Colonic mucosa (tissue), 4 donors: ENCODE data around the gene LTA4H. TPM values are rescaled to one million over a fixed set of nuclear protein-coding genes. Genes with fewer than 3 reads are reported as not detected.

Experiments
- DNase-seq: peaks from one replicate; pipeline ENCODE4 v3.0.0-alpha.2; 2020
- H3K27ac ChIP-seq: fragments of 200-600 bp; one replicate; pipeline ENCODE4 v1.8.0; 2021
- H3K27me3 ChIP-seq: fragments of 200-600 bp; one replicate; pipeline ENCODE4 v1.8.0; 2021
- H3K36me3 ChIP-seq: fragments of 200-600 bp; one replicate; pipeline ENCODE4 v1.8.0; 2021
- H3K4me1 ChIP-seq: fragments of 200-600 bp; one replicate; pipeline ENCODE4 v1.8.0; 2021; ENCODE audit warnings: mild to moderate bottlenecking
- H3K4me3 ChIP-seq: fragments of 200-600 bp; one replicate; pipeline ENCODE4 v1.8.0; 2021
- H3K9ac ChIP-seq, 2 donors: one replicate each; pipeline ENCODE4 v1.7.0; 2013; ENCODE audit warnings: control low read depth in 2 of 2, low read depth in 2 of 2, low read length in 2 of 2
- H3K9me3 ChIP-seq: fragments of 200-600 bp; one replicate; pipeline ENCODE4 v1.8.0; 2021
- intact Hi-C: fragments of 100-400 bp; cut with DNase I; formaldehyde crosslinking; loops from one replicate; pipeline ENCODE4 v1.14.1; 2022
- total RNA-seq, 2 donors: library from RNA; stranded (reverse); fragmentation: NEBNext Ultra II Directional in 1 of 2; extraction: Animal tissue kit (Norgen Biotek cat#: 25700) in 1 of 2; gene quantifications; one replicate each; pipeline ENCODE4 v1.2.1, GENCODE V29; 2021
- TF ChIP-seq, protein P1 (sequence below): fragments of 200-600 bp; IDR thresholded peaks from one replicate; pipeline ENCODE4 v1.8.0; 2022; ENCODE audit warnings: antibody characterized with exemption, mild to moderate bottlenecking
- donor health status: healthy.
- donor health status: DM: no; HTN: no; CAD: no.
- donor health status: DM: no; HTN: no; CAD: no.

Gene LTA4H
- total RNA-seq, 2 donors from 2014 or later = 71.4 to 96.5 TPM

DNA sequence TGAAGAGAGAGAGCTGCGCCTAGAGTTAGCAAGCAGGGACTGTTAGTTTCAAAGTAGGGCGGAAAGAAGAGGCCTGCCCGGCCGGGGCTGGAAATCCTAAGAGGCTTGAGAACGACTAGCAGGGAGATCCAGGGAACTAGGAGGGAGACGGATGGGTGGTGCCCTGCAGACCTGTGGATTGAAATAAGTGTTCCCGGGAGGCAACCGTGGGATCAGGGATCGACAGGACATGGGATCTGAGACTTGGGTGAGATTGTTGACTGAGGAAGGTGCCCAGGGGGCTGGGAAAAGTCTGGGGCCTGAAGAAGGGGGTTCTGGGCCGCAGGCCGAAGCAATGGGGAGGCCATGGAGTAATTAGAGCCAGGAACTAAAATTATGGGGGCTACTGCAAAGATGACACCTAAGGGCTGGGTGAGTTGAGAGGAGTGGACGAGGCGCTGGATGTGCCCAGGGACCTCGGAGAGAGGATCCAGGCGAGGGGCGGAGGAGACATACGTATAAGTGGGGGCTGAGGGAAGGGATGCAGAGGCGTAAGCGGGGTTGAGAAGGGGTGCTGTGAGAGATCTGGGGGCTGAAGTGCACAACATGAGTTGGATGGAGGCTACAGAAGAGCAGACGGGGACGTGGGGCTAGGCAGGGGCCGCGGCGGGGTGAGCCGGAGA lies 635 bp downstream of the LTA4H start:
- Histone ChIP-seq H3K27me3 (no peaks in the 10 kb centered on the region), H3K4me3 (peak overlapping the region; percentile 89), H3K9ac (peak overlapping the region; percentile 93 to 97), H3K4me1 (peaks cover 11% of the 10 kb centered on the region), H3K27ac (peak overlapping the region; percentile 88), H3K9me3 (no peaks in the 10 kb centered on the region), H3K36me3 (no peaks in the 10 kb centered on the region)
- intact Hi-C loops = no loop called here
- DNase-seq = peak; percentile 56
- TF ChIP-seq, protein P1, sequence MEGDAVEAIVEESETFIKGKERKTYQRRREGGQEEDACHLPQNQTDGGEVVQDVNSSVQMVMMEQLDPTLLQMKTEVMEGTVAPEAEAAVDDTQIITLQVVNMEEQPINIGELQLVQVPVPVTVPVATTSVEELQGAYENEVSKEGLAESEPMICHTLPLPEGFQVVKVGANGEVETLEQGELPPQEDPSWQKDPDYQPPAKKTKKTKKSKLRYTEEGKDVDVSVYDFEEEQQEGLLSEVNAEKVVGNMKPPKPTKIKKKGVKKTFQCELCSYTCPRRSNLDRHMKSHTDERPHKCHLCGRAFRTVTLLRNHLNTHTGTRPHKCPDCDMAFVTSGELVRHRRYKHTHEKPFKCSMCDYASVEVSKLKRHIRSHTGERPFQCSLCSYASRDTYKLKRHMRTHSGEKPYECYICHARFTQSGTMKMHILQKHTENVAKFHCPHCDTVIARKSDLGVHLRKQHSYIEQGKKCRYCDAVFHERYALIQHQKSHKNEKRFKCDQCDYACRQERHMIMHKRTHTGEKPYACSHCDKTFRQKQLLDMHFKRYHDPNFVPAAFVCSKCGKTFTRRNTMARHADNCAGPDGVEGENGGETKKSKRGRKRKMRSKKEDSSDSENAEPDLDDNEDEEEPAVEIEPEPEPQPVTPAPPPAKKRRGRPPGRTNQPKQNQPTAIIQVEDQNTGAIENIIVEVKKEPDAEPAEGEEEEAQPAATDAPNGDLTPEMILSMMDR = no peak

DNA sequence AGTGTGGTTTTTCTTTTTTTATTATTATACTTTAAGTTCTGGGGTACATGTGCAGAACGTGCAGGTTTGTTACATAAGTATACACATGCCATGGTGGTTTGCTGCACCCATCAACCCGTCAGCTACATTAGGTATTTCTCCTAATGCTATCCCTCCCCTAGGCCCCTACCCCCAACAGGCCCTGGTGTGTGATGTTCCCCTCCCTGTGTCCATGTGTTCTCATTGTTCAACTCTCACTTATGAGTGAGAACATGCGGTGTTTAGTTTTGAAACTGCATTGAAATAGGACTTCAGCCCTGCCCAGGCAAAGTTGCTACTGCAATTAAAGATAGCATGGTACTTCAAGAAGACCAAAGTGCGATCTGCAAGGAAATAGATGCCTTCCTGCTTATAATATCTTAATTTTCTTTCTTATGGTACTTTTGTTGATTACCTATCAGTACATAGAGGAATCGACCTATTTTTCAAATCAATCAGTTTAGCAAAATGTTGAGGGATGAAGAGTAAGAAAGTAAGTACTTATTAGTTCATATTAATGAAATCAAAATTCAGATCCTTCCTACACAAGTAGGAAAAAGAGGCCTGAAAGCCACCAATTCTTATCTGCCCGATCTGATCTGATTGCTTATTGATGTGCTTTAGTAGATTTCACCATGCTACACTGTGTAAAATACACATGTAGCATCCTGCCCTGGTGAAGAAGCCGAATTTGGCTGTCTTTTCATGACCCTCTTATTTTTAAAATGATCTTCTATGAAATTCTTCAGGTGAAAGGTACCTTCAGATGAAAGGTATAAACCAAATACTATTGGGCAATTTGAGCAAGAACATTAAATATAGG lies 1.6 kb downstream of the LTA4H start:
- H3K9ac ChIP-seq = peak overlapping the region; percentile 4 to 97
- intact Hi-C loops = no loop called here
- TF ChIP-seq, protein P1 = no peak
- H3K9me3 ChIP-seq = no peaks in the 10 kb centered on the region
- H3K27me3 ChIP-seq = no peaks in the 10 kb centered on the region
- DNase-seq = peak; percentile 34
- no peak overlapping the region for H3K27ac ChIP-seq
- no peaks in the 10 kb centered on the region for H3K36me3 ChIP-seq
- peaks cover 11% of the 10 kb centered on the region for H3K4me1 ChIP-seq
- H3K4me3 ChIP-seq = peak overlapping the region; percentile 89

DNA sequence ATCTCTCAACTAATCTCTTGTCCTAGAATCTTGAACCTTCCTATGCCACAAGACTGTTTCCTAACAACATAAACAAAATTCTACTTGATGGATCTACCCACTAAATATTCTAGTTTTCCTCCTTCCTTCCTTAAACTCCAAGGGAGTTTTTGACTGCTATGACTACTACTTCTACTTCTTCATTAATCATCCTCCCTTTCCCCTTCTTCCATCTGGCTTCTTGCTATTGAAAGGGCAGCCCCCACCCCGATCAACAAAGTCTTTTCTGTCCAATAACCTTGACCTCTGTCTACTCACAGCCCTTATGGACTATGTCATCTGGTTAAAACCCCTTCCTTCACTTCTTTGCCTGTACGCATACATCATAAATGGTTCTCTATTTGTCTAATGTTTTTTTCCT lies 5.6 kb downstream of the LTA4H start:
- intact Hi-C loops = no loop called here

DNA sequence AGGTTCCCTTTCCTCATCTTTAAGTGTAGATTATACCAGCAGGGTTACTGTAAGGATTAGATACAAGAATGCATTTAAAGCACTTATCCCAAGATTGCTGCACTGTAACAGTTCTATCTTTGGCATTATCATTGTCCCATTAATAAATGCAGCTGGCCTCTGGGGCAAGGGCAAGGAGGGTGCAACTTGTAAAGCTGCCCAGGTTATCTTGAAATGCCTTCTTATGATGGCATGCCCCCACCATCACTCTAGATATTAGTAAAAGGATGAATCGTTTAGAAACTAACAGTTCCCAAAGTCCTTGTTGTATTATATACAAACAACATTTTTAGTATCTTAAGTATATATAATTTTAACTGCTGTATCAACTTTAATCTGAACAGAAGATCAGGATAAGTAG lies 6.8 kb downstream of the LTA4H start:
- no peak for DNase-seq
- Histone ChIP-seq H3K4me3 (no peak overlapping the region), H3K9ac (no peak overlapping the region), H3K36me3 (no peaks in the 10 kb centered on the region), H3K9me3 (no peaks in the 10 kb centered on the region), H3K4me1 (peaks cover 4% of the 10 kb centered on the region), H3K27me3 (no peaks in the 10 kb centered on the region), H3K27ac (no peak overlapping the region)
- intact Hi-C loops = no loop called here
- TF ChIP-seq, protein P1 = no peak

More for the DNA sequence above, 5.6 kb downstream of the LTA4H start:
- Histone ChIP-seq H3K27ac (no peak overlapping the region), H3K4me3 (no peak overlapping the region), H3K9ac (no peak overlapping the region), H3K36me3 (no peaks in the 10 kb centered on the region), H3K4me1 (peaks cover 11% of the 10 kb centered on the region), H3K9me3 (no peaks in the 10 kb centered on the region), H3K27me3 (no peaks in the 10 kb centered on the region)
- DNase-seq = no peak
- TF ChIP-seq, protein P1 = no peak

DNA sequence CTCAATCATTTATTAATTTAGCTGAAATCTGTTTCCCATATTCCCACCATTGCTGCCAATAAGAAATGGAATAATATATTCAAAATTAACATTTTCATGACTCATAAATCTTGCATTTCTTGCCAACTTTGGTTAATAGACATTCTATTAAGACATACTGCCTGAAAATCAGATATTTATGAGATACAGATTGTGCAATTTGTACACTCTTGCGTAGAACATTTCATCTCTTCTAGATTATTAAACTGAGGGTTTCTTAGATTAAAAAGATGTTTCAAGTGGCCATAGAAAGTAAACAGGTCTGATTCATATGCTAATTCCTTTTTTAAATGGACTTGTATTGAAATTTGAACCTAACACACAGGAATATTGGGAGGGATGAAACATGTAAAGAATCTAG lies 9.1 kb downstream of the LTA4H start:
- intact Hi-C loops = no loop called here
- TF ChIP-seq, protein P1 = no peak
- no peaks in the 10 kb centered on the region for H3K9me3 ChIP-seq
- no peak overlapping the region for H3K27ac ChIP-seq
- H3K27me3 ChIP-seq = no peaks in the 10 kb centered on the region
- no peaks in the 10 kb centered on the region for H3K36me3 ChIP-seq
- no peak overlapping the region for H3K9ac ChIP-seq
- DNase-seq = no peak
- no peaks in the 10 kb centered on the region for H3K4me1 ChIP-seq
- H3K4me3 ChIP-seq = no peak overlapping the region
